Muscle layer of duodenum (tissue), 2 donors: ENCODE results near the gene NXPE2.

Experiments
- H3K27ac ChIP-seq: one replicate; pipeline ENCODE4 v1.7.0; 2013; ENCODE audit warnings: mild to moderate bottlenecking, low read length
- H3K27me3 ChIP-seq: one replicate; pipeline ENCODE4 v1.7.0; 2013; ENCODE audit warnings: low read depth, mild to moderate bottlenecking, control low read depth, low read length
- H3K36me3 ChIP-seq, 2 donors: one replicate each; pipeline ENCODE4 v1.7.0; 2013; ENCODE audit warnings: low read length in 2 of 2, control low read depth in 1 of 2, mild to moderate bottlenecking in 1 of 2; ENCODE audit not compliant: insufficient read depth in 2 of 2, control insufficient read depth in 1 of 2
- H3K4me1 ChIP-seq, 2 donors: one replicate each; pipeline ENCODE4 v1.7.0; 2013; ENCODE audit warnings: low read length in 2 of 2, mild to moderate bottlenecking in 2 of 2, control low read depth in 1 of 2, moderate library complexity in 1 of 2; ENCODE audit not compliant: insufficient read depth in 2 of 2, control insufficient read depth in 1 of 2
- H3K4me3 ChIP-seq, 2 donors: one replicate each; pipeline ENCODE4 v1.7.0; 2013; ENCODE audit warnings: low read length in 2 of 2, low read depth in 1 of 2, mild to moderate bottlenecking in 1 of 2
- H3K9me3 ChIP-seq, 2 donors: one replicate each; pipeline ENCODE4 v1.7.0; 2013; ENCODE audit warnings: low read length in 2 of 2, control low read depth in 1 of 2, mild to moderate bottlenecking in 1 of 2; ENCODE audit not compliant: control insufficient read depth in 1 of 2
- donor health status: healthy.

The NXPE2 gene

DNA sequence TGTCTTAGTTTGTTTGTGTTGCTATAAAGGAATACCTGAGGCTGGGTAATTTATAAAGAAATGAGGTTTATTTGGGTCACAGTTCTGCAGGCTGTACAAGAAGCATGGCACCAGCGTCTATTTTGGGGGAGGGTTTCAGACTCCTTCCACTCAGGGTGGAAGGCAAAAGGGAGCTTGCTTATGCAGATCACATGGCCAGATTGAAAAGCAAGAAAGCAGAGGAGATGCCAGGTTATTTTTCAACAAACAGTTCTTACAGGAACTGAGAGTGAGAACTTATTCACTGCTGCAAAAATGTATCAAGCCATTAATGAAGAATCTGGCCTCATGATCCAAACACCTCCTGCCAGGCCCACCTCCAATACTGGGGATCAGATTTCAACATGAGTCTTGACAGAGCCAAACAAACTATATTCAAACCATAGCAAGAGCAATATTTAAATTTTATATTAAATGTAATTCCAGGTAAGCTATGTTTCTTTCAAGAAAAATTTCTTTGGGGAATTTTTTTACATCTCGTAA is 66.9 kb downstream of the NXPE2 start:
- Histone ChIP-seq H3K27ac (no peak overlapping the region), H3K4me1 (no peaks in the 10 kb centered on the region), H3K9me3 (peaks cover 5% of the 10 kb centered on the region in 2 donors), H3K27me3 (no peaks in the 10 kb centered on the region), H3K36me3 (no peaks in the 10 kb centered on the region), H3K4me3 (no peak overlapping the region)

DNA sequence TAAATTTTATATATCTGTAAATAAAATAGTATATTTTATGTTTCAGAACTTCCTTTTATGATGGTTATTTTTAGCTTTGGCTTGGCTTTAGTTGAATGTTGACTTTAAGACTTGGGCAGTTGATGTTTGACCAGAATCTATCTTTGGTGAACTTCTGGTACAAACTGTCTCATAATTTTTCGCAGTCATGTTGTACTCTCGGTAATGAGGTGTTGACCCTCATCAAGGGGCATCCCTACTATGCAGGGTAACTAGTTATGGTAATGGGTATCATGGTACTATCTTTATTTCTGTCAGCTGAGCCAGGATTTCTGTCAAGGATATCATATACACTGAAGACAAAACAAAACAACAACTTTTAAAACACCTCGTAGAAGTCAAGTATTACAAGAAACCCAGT is 67.7 kb downstream of the NXPE2 start:
- Histone ChIP-seq H3K36me3 (no peaks in the 10 kb centered on the region), H3K4me3 (no peak overlapping the region), H3K27me3 (no peaks in the 10 kb centered on the region), H3K4me1 (no peaks in the 10 kb centered on the region), H3K27ac (no peak overlapping the region), H3K9me3 (peaks cover 5% of the 10 kb centered on the region in 2 donors)
